Esophagus squamous epithelium (tissue), 4 donors: ENCODE measurements around the gene CAP2.

Source experiments
- CTCF ChIP-seq, 6 experiments: fragments of 450-650 bp in 4 of 6; fragments of 200-600 bp in 2 of 6; sonication (generic) in 2 of 6; IDR thresholded peaks; one replicate each; pipeline ENCODE4 v1.5.1; 2016 to 2019; ENCODE audit warnings: antibody characterized with exemption in 6 of 6, mild to moderate bottlenecking in 4 of 6, moderate library complexity in 4 of 6
- POLR2A ChIP-seq, 4 donors: fragments of 450-650 bp; IDR thresholded peaks; one replicate each; pipeline ENCODE4 v1.6.1; 2017; ENCODE audit warnings: antibody characterized with exemption in 4 of 4, mild to moderate bottlenecking in 4 of 4, moderate library complexity in 3 of 4

- no peak for TF ChIP-seq CTCF (IDR thresholded peaks at IDR 0.05)
- no peak for TF ChIP-seq POLR2A (IDR thresholded peaks at IDR 0.05)
Observed at GRCh38 chr6:17504005-17504404, 110.6 kb downstream of the CAP2 start.
